HepG2 (cell line): ENCODE data around the gene BOD1L1. TPM values are rescaled to one million over a fixed set of nuclear protein-coding genes. Genes with fewer than 3 reads are reported as not detected.

Experiments
- ATAC-seq: fragments of 200-7000 bp; cut with Tn5 transposase; 3 replicates; pipeline ENCODE4 v1.9.1; 2020; ENCODE audit warnings: mild to moderate bottlenecking, moderate library complexity
- BruUV-seq: library from RNA; stranded (reverse); fragments of 400-500 nt; replicated peaks from 2 replicates; lab custom pipeline; 2021; lab: Mats Ljungman, UMichigan
- CTCF ChIA-PET: fragments of 300-600 bp; formaldehyde crosslinking; extraction: SDS; loops from one replicate; lab custom pipeline; 2021; ENCODE audit warnings: low total read pairs, inconsistent platforms, low intra/inter-chr PET ratio; lab: Yijun Ruan, JAX
- POLR2A ChIA-PET: fragments of 350-600 bp; sonication (Branson Sonifier 250); formaldehyde crosslinking; loops from one replicate; lab custom pipeline; 2020; ENCODE audit warnings: antibody characterized with exemption, inconsistent platforms; lab: Yijun Ruan, JAX
- DNase-seq: peaks from one replicate; pipeline ENCODE4 v3.0.0-alpha.2; 2015; ENCODE audit warnings: low spot score
- FAIRE-seq: peaks from 3 replicates; lab custom pipeline; 2011; peaks lifted over from hg19 to GRCh38; lab: Jason Lieb, UNC
- H2AFZ ChIP-seq: one replicate; pipeline ENCODE4 v1.6.1; 2011; ENCODE audit warnings: low read length, inconsistent platforms
- H3K27ac ChIP-seq: fragments of 300-600 bp; 3 replicates; pipeline ENCODE4 v1.8.0; 2011; ENCODE audit warnings: mixed run types, mild to moderate bottlenecking, mixed read lengths, low read length, inconsistent platforms; ENCODE audit not compliant: insufficient read depth; ENCODE audit errors: extremely low read length
- H3K27me3 ChIP-seq, 2 experiments: fragments of 200-600 bp in 1 of 2; 2 replicates in 1 of 2; 3 replicates in 1 of 2; pipeline versions ENCODE4 v1.6.0 to v1.8.0; 2011; ENCODE audit warnings: low read length in 2 of 2, mild to moderate bottlenecking in 2 of 2, moderate library complexity in 2 of 2, inconsistent platforms in 1 of 2; ENCODE audit not compliant: insufficient read depth in 2 of 2, control insufficient read depth in 1 of 2
- H3K36me3 ChIP-seq, 2 experiments: fragments of 200-600 bp in 1 of 2; replicated peaks in 1 of 2; 2 replicates in 1 of 2; 3 replicates in 1 of 2; pipeline versions ENCODE4 v1.5.1 to v1.8.0; 2011; ENCODE audit warnings: low read length in 2 of 2, inconsistent platforms in 1 of 2; ENCODE audit not compliant: insufficient read depth in 2 of 2, control insufficient read depth in 1 of 2
- H3K4me1 ChIP-seq: 2 replicates; pipeline ENCODE4 v1.5.1; 2012; ENCODE audit warnings: low read length, inconsistent platforms; ENCODE audit not compliant: insufficient read depth
- H3K4me2 ChIP-seq: 2 replicates; pipeline ENCODE4 v1.6.0; 2011; ENCODE audit warnings: low read depth, low read length, inconsistent platforms
- H3K4me3 ChIP-seq, 3 experiments: fragments of 200-600 bp in 1 of 3; sonication (generic), shearing (Covaris generic) in 1 of 3; replicated peaks in 1 of 3; 2 replicates each; pipeline ENCODE4 v1.5.1; 2011 to 2016; ENCODE audit warnings: low read length in 3 of 3, inconsistent platforms in 2 of 3, low read depth in 2 of 3, mild to moderate bottlenecking in 2 of 3, control low read depth in 1 of 3, mixed read lengths in 1 of 3; ENCODE audit not compliant: insufficient read depth in 1 of 3
- H3K79me2 ChIP-seq: one replicate; pipeline ENCODE4 v1.6.1; 2011; ENCODE audit warnings: low read length, inconsistent platforms; ENCODE audit not compliant: insufficient read depth
- H3K9ac ChIP-seq: 2 replicates; pipeline ENCODE4 v1.6.0; 2011; ENCODE audit warnings: mild to moderate bottlenecking, low read depth, low read length, inconsistent platforms; ENCODE audit not compliant: insufficient read depth
- H3K9me3 ChIP-seq: 2 replicates; pipeline ENCODE4 v1.5.1; 2012; ENCODE audit warnings: mild to moderate bottlenecking, low read length
- H4K20me1 ChIP-seq: 2 replicates; pipeline ENCODE4 v1.6.0; 2011; ENCODE audit warnings: inconsistent platforms, mild to moderate bottlenecking, low read length, moderate library complexity; ENCODE audit not compliant: insufficient read depth
- ARNTL ChIP-seq: sonication (generic); formaldehyde crosslinking; IDR thresholded peaks from 2 replicates; pipeline ENCODE4 v1.4.0; 2020; ENCODE audit warnings: mild to moderate bottlenecking, missing genetic modification reagents
- HNRNPLL ChIP-seq: fragments of 200-400 bp; formaldehyde crosslinking; IDR thresholded peaks from 2 replicates; pipeline ENCODE4 v1.6.1; 2017; ENCODE audit warnings: mild to moderate bottlenecking, low read depth, low read length; ENCODE audit not compliant: poor library complexity, severe bottlenecking
- JUN ChIP-seq: sonication (generic); formaldehyde crosslinking; IDR thresholded peaks from 2 replicates; pipeline ENCODE4 v1.4.0; 2020; ENCODE audit warnings: mild to moderate bottlenecking, missing genetic modification reagents
- KLF11 ChIP-seq: IDR thresholded peaks from 2 replicates; pipeline ENCODE4 v1.6.1; 2016; ENCODE audit warnings: missing compliant biosample characterization
- SMC3 ChIP-seq: IDR thresholded peaks from 2 replicates; pipeline ENCODE4 v1.6.1; 2011; ENCODE audit warnings: low read length, improper control_type of control experiment
- ZIK1 ChIP-seq: sonication (generic); formaldehyde crosslinking; IDR thresholded peaks from 2 replicates; pipeline ENCODE4 v1.5.0; 2020; ENCODE audit warnings: mild to moderate bottlenecking, low read depth, missing genetic modification reagents, borderline replicate concordance
- ZNF331 ChIP-seq: sonication (generic); formaldehyde crosslinking; IDR thresholded peaks from 2 replicates; pipeline ENCODE4 v1.4.0; 2020; ENCODE audit warnings: missing genetic modification reagents
- ZNF687 ChIP-seq: sonication (generic); formaldehyde crosslinking; IDR thresholded peaks from 2 replicates; pipeline ENCODE4 v1.5.1; 2020; ENCODE audit warnings: mild to moderate bottlenecking, missing genetic modification reagents, moderate library complexity
- ZSCAN12 ChIP-seq: sonication (generic); formaldehyde crosslinking; IDR thresholded peaks from 2 replicates; pipeline ENCODE4 v1.9.0; 2021; ENCODE audit warnings: mild to moderate bottlenecking, missing genetic modification reagents
- WGBS: methylation state at CpG from one replicate; pipeline ENCODE4 v1.1.6; 2017; ENCODE audit warnings: low lambda C conversion rate; 5-methylcytosine and 5-hydroxymethylcytosine counted together
- in situ Hi-C: cut with HindIII; loops from 2 replicates; pipeline ENCODE4 v1.10.0; 2017; ENCODE audit warnings: low pct_unique_long_range_greater_than_20kb; ENCODE audit not compliant: extremely low pct_ligation_motif_present
- intact Hi-C: fragments of 100-400 bp; cut with micrococcal nuclease; formaldehyde crosslinking; loops from one replicate; pipeline ENCODE4 v1.10.0; 2022; ENCODE audit not compliant: unreplicated experiment
- polyA plus RNA-seq, 8 experiments: library from polyadenylated mRNA; depleted of rRNA in 3 of 8; stranded (reverse) in 7 of 8; unstranded in 1 of 8; fragments of >200 nt; fragmentation: Illumina TruSeq in 4 of 8; extraction: Trizol in 4 of 8; gene quantifications; 2 replicates each; pipeline versions ENCODE4 v1.2.1 to v1.2.3, GENCODE V29; 2011 to 2016; ENCODE audit warnings: low read depth in 4 of 8, missing spikeins in 1 of 8, mixed read lengths in 1 of 8; ENCODE audit not compliant: insufficient read depth in 1 of 8
- total RNA-seq, 5 experiments: library from RNA; depleted of rRNA; stranded (reverse); fragments of >200 nt; fragmentation: Illumina TruSeq; extraction: Trizol; gene quantifications; 2 replicates each; pipeline ENCODE4 v1.2.3, GENCODE V29; 2016; ENCODE audit warnings: low read depth in 1 of 5
- TF ChIP-seq, protein P1 (sequence below): sonication (generic); formaldehyde crosslinking; IDR thresholded peaks from 2 replicates; pipeline ENCODE4 v1.4.0; 2020; ENCODE audit warnings: missing genetic modification reagents
- TF ChIP-seq, protein P2 (sequence below): sonication (generic); formaldehyde crosslinking; IDR thresholded peaks from 2 replicates; pipeline ENCODE4 v1.4.0; 2020; ENCODE audit warnings: missing genetic modification reagents
- TF ChIP-seq, protein P3 (sequence below): sonication (generic); formaldehyde crosslinking; IDR thresholded peaks from 2 replicates; pipeline ENCODE4 v1.5.0; 2020; ENCODE audit warnings: mild to moderate bottlenecking, low read depth, missing genetic modification reagents, borderline replicate concordance
- TF ChIP-seq, protein P4 (sequence below): sonication (generic); formaldehyde crosslinking; IDR thresholded peaks from 2 replicates; pipeline ENCODE4 v1.4.0; 2020; ENCODE audit warnings: missing genetic modification reagents

The BOD1L1 gene
- total and polyA plus RNA-seq, 2 of the 13 experiments (the other 11 are each of a cell fraction or from before 2014, with no cell fraction given): 11.7 to 17.9 TPM

- H3K79me2 ChIP-seq: no peaks in the 10 kb centered on the region
- ATAC-seq (peak; percentile 89), DNase-seq (peak; percentile 66), FAIRE-seq (peak; percentile 75)
- peak overlapping the region; percentile 24; the same call in 1 of the 2 replicates for H3K9ac ChIP-seq
- peaks cover 2 to 32% of the 10 kb centered on the region in 2 experiments; a peak in 4 of 5 replicates for H3K27me3 ChIP-seq
- in situ Hi-C loops: loop anchor here (5.0 kb wide), 2 partner anchors 692 to 817 kb away; no protein-coding TSS in a partner anchor
- H3K4me3 ChIP-seq: peak overlapping the region; percentile 64 to 71 (median 65)
- intact Hi-C loops: loop anchor here (5.0 to 10.0 kb wide), 3 partner anchors 62 to 467 kb away; partner anchors contain the start of gene RAB28
- peak overlapping the region; percentile 44 for H2AFZ ChIP-seq
- WGBS: 12% methylated on average over 51 of the region's 54 CpGs
- peaks cover 31% of the 10 kb centered on the region for H3K4me1 ChIP-seq
- no peaks in the 10 kb centered on the region for H3K9me3 ChIP-seq
- no peaks in the 10 kb centered on the region for H3K36me3 ChIP-seq
- BruUV-seq: no TSS peak
- POLR2A ChIA-PET: no interaction called here
- H4K20me1 ChIP-seq: no peaks in the 10 kb centered on the region
- no peak overlapping the region for H3K27ac ChIP-seq
- H3K4me2 ChIP-seq: peak overlapping the region; percentile 76
- CTCF ChIA-PET: no interaction called here
- no peak for TF ChIP-seq KLF11 (CRISPR knock-in tag)
- TF ChIP-seq HNRNPLL: peak; percentile 65
- TF ChIP-seq, protein P1, sequence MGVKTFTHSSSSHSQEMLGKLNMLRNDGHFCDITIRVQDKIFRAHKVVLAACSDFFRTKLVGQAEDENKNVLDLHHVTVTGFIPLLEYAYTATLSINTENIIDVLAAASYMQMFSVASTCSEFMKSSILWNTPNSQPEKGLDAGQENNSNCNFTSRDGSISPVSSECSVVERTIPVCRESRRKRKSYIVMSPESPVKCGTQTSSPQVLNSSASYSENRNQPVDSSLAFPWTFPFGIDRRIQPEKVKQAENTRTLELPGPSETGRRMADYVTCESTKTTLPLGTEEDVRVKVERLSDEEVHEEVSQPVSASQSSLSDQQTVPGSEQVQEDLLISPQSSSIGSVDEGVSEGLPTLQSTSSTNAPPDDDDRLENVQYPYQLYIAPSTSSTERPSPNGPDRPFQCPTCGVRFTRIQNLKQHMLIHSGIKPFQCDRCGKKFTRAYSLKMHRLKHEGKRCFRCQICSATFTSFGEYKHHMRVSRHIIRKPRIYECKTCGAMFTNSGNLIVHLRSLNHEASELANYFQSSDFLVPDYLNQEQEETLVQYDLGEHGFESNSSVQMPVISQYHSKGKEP (CRISPR knock-in tag): no peak
- no peak for TF ChIP-seq JUN
- no peak for TF ChIP-seq ZIK1 (CRISPR knock-in tag)
- TF ChIP-seq, protein P2, sequence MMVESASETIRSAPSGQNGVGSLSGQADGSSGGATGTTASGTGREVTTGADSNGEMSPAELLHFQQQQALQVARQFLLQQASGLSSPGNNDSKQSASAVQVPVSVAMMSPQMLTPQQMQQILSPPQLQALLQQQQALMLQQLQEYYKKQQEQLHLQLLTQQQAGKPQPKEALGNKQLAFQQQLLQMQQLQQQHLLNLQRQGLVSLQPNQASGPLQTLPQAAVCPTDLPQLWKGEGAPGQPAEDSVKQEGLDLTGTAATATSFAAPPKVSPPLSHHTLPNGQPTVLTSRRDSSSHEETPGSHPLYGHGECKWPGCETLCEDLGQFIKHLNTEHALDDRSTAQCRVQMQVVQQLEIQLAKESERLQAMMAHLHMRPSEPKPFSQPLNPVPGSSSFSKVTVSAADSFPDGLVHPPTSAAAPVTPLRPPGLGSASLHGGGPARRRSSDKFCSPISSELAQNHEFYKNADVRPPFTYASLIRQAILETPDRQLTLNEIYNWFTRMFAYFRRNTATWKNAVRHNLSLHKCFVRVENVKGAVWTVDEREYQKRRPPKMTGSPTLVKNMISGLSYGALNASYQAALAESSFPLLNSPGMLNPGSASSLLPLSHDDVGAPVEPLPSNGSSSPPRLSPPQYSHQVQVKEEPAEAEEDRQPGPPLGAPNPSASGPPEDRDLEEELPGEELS: peak; percentile 28; the same call in 1 of the 2 replicates
- 0 out of 2 replicates have a peak, but pooled peaks have one; percentile 8 for TF ChIP-seq ZNF331 (CRISPR knock-in tag)
- no peak for TF ChIP-seq SMC3
- TF ChIP-seq ZNF687 (CRISPR knock-in tag): peak; percentile 79
- TF ChIP-seq ARNTL: 0 out of 2 replicates have a peak, but pooled peaks have one; percentile 23
- TF ChIP-seq, protein P3, sequence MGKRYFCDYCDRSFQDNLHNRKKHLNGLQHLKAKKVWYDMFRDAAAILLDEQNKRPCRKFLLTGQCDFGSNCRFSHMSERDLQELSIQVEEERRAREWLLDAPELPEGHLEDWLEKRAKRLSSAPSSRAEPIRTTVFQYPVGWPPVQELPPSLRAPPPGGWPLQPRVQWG: no peak
- TF ChIP-seq ZSCAN12 (CRISPR knock-in tag): no peak
- TF ChIP-seq, protein P4, sequence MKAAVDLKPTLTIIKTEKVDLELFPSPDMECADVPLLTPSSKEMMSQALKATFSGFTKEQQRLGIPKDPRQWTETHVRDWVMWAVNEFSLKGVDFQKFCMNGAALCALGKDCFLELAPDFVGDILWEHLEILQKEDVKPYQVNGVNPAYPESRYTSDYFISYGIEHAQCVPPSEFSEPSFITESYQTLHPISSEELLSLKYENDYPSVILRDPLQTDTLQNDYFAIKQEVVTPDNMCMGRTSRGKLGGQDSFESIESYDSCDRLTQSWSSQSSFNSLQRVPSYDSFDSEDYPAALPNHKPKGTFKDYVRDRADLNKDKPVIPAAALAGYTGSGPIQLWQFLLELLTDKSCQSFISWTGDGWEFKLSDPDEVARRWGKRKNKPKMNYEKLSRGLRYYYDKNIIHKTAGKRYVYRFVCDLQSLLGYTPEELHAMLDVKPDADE (CRISPR knock-in tag): no peak
These were observed 82.7 kb downstream of the BOD1L1 start for GRCh38 chr4:13544606-13545393.
